Endometrium (tissue), 2 donors: Measurements from ENCODE around the gene RASAL3.
"Not testable (repeated sequence)": the region's sequence is repeated elsewhere in the genome, so short reads cannot be mapped to it uniquely, and the experiment has no call there.

Experiments
- FAIRE-seq: peaks from 2 replicates; lab custom pipeline; 2012; peaks lifted over from hg19 to GRCh38; lab: Jason Lieb, UNC
- donor health status: control.
- donor health status: control.

The RASAL3 gene

DNA sequence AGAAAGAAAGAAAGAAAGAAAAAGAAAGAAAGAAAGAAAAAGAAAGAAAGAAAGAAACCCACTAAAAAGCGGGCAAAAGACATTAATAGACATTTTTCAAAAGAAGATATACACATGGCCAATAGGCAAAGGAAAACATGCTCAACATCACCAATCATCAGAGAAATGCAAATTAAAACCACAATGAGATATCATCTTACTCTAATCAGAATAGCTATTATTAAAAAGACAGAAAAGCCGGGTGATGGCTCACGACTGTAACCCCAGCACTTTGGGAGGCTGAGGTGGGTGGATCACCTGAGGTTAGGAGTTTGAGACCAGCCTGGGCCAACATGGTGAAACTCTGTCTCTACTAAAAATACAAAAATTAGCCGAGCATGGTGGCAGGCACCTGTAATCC lies 9.5 kb upstream of the RASAL3 start:
- not testable (repeated sequence) for FAIRE-seq

- FAIRE-seq = no peak
Observed at GRCh38 chr19:15471639-15472101, 7.3 kb upstream of the RASAL3 start.

DNA sequence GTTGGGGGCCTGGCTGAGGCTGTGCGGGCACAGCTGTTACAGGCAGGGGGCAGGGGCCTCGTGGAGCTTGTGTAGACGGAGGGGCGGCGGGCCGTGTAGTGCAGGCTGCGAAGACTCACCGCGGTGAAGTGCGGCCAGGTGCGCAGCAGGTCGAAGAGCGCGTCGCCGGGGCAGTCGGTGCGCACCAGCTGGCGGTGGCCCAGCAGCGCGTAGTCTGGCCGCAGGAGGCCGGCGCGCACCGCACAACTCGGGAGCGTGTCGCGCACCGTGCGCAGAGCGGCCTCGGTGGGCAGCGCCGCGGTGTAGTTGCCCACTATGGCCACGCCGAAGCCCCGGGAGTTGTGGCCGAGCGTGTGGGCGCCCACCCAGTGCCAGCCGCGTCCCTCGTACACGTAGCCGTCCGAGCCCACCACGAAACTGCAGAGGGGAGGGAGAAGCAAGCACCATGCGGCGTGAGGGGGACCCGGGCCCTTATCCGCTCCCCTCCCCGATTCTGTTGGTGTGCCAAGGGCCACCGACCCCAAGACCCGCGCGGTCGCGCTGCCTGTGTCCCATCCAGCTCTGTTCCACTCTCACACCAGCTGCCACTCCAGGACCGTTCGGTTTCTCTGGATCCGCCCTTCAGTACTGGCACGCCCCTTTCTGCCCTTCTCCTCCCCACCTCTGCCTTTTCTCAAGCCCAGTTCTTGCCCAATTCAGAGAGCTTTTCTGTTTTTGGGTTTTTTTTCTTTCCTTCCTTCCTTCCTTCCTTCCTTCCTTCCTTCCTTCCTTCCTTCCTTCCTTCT lies 5.4 kb upstream of the RASAL3 start:
- FAIRE-seq = no peak

- FAIRE-seq = no peak
Observed at GRCh38 chr19:15468675-15469512, 4.5 kb upstream of the RASAL3 start.

GRCh38 chr19:15467734-15468214 lies 3.4 kb upstream of the RASAL3 start:
- no peak for FAIRE-seq

- FAIRE-seq = no peak
Observed at GRCh38 chr19:15466851-15467733, 2.7 kb upstream of the RASAL3 start.

DNA sequence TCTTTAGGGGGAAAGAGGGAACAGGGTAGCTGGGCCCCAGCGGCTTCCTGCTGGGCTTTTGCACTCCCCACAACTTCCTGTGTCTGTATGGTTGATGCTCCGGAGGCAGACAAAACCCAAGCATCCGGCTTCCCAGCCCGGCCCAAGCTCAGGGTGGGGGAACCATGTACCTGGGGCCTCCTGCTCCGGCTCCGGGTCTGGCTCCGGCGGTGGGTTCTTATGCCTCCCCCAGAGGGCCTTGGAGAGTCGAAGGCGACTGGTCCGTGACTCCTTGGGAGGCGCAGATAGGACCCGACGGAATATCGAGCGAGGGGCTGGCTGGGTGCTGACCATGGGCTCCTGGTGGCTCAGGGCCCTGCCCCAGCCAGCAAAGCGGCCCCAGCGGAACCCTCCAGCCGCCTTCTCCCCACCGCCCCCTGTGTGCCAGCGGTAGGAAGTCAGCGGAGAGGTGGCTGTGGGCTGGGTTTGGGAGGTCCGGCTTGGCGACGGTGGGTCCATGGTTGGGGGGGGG lies 428 bp downstream of the RASAL3 start:
- no peak for FAIRE-seq

- FAIRE-seq = no peak
Observed at GRCh38 chr19:15461694-15462093, 2.6 kb downstream of the RASAL3 start.

DNA sequence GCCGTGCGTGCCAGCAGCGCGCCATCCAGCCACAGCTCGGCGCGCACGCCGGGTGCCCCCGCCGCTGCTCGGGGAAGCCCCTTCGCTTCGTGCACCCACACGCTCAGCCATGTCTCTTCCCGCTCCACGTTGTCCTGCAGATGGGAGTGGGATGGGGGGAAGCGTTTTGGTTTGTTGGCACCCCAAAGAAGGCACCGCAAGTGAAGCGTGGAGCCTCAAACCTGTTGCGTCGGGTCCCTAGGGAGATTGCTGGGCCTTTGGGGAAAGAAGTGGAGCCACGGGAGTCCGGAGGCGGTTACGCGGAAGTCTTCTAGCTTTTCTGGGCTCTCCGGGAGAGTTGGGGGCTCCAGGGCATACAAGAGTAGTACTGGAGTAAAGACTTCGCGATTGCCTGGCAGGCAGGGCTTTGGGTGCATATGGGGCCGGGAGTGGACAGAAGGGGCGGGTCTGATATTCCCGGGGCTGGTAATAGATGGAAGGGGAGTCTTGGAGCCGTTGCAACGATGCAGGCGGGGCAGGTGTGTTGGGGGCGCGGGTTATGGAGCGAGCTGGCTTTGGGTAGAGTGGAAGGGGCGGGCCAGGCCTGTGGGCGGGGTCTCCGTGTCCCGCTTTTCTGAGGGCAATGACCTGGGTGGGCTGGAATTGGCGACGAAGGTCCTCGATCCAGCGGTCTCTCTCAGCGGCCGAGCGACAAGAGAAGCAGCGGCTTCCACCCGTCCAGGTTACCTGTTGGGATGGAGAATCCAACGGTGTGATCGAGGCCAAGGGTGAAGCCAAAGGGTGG lies 6.5 kb downstream of the RASAL3 start:
- no peak for FAIRE-seq

GRCh38 chr19:15456871-15457700 lies 7.3 kb downstream of the RASAL3 start:
- no peak for FAIRE-seq

- no peak for FAIRE-seq
Observed at GRCh38 chr19:15456441-15456840, 7.9 kb downstream of the RASAL3 start.

DNA sequence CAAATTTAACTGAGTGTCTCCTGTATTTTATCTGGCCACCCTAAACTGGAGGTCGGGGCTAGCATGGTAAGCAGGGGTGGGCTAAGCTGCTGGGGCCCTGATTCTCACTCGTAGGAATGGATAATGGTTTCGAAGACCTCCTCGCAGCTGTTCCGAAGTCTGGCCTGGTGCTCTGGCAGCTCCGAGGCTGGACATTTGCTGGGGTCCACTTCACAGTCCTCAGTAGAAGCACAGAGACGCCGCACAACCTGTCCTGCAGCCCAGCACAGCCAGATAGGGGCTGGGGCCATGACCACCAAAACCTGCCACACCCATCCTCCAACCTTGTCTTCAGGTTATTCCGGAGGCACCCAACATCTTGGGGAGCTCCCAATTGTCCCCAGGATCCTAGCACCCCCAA lies 8.3 kb downstream of the RASAL3 start:
- FAIRE-seq = no peak

GRCh38 chr19:15453906-15454860 lies 10.2 kb downstream of the RASAL3 start:
- no peak for FAIRE-seq

- FAIRE-seq = no peak
Observed at GRCh38 chr19:15453091-15453578, 11.2 kb downstream of the RASAL3 start.

- no peak for FAIRE-seq
Observed at GRCh38 chr19:15452111-15453047, 12.0 kb downstream of the RASAL3 start.

DNA sequence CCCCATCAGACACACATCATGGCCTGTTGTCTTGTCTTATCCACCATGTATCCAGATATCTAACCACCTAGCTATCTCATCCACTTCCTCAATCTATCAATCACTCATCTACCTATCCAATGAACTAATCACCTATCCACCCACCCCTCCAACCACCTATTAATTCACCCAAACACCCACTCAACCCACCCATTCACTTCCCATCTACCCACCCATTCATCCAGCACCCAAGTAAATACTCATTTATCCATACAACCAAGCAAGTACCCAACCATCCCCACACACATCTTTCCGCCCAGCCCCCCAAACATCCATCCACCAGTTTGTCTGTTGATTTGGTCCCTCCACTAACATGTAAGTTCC lies 13.8 kb downstream of the RASAL3 start:
- FAIRE-seq = no peak

DNA sequence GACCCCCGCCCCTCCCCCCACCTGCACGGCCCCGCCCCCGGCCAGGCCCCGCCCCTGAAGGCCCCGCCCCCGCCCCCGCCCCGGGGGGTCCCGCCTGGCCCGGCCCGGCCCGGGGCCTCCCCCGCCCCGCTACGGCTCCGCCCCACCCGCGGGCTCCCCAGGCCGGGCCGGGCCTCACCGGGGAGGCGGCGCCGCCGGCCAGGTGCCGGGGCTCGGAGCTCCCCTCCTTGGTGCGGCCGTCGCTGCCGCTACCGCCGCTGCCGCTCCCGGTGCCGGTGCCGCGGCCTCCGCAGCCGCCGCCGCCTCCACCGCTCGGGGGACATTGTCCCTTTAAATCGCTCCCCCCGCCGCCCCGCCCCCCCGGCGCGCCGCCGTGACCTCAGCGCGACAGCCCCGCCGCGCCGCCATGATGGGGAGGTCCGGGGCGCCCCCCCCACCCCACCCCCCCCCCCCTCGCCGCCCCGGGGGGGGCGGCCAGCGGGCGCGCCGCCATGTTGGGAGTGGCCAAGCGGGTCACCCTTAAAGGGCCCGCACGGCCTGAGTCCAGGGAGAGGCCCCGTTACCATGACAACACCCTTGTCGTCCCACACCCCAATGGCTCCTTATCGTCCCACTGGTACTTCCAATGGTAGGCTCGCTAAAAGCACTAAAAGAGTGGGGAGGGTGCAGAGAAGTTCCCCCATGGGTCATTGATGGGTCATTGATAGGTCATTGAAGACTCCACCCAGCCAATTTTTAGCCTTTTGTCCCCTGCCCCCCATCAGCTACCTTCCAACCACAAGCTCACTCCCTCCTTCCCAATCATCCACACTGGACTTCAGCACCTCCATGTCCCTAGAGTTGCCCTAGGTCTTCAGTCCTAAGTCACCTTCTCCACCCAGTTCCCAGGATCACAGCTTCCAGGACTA lies 14.5 kb downstream of the RASAL3 start, which contains the start of gene WIZ:
TSS of gene WIZ (minus strand) at position 337 of the 908 bp plus-strand sequence. CDS start 1,649 bp downstream, outside the sequence.
- no peak for FAIRE-seq
